GM12878 (cell line): ENCODE data around the gene BDKRB2. TPM values are rescaled to one million over a fixed set of nuclear protein-coding genes. Genes with fewer than 3 reads are reported as not detected.

Experiments
- ATAC-seq: fragments of 200-7000 bp; cut with Tn5 transposase; 3 replicates; pipeline ENCODE4 v1.9.1; 2020; ENCODE audit warnings: mild to moderate bottlenecking, moderate library complexity
- BruUV-seq: library from RNA; stranded (reverse); fragments of 400-500 nt; replicated peaks from 2 replicates; lab custom pipeline; 2021; lab: Mats Ljungman, UMichigan
- CTCF ChIA-PET: fragments of 300-600 bp; sonication (Branson Sonifier 250); formaldehyde crosslinking; extraction: SDS; loops from one replicate; lab custom pipeline; 2021; ENCODE audit warnings: inconsistent platforms; lab: Yijun Ruan, JAX
- POLR2A ChIA-PET: fragments of 350-600 bp; formaldehyde crosslinking; extraction: SDS; loops from one replicate; lab custom pipeline; 2021; ENCODE audit warnings: inconsistent platforms; lab: Charles Lee
- RAD21 ChIA-PET: fragments of 300-600 bp; sonication (Branson Sonifier 250); formaldehyde crosslinking; loops from one replicate; lab custom pipeline; 2023; ENCODE audit warnings: antibody characterized with exemption; ENCODE audit not compliant: unreplicated experiment; lab: Charles Lee
- SMC1A ChIA-PET: fragments of 300-600 bp; sonication (Branson Sonifier 250); formaldehyde crosslinking; loops from one replicate; lab custom pipeline; 2023; ENCODE audit not compliant: unreplicated experiment, uncharacterized antibody; lab: Charles Lee
- DNase-seq: peaks from one replicate; pipeline ENCODE4 v3.0.0-alpha.2; 2011; ENCODE audit warnings: low read depth, low spot score
- FAIRE-seq: peaks from 3 replicates; lab custom pipeline; 2011; peaks lifted over from hg19 to GRCh38; lab: Jason Lieb, UNC
- H2AFZ ChIP-seq: 2 replicates; pipeline ENCODE4 v1.6.0; 2011; ENCODE audit warnings: low read depth, low read length, control low read depth; ENCODE audit not compliant: control insufficient read depth
- H3K27ac ChIP-seq: 2 replicates; pipeline ENCODE4 v1.5.1; 2011; ENCODE audit warnings: control low read depth; ENCODE audit not compliant: control insufficient read depth, insufficient read depth
- H3K27me3 ChIP-seq, 2 experiments: replicated peaks in 1 of 2; 2 replicates each; pipeline versions ENCODE4 v1.6.0 to v1.6.1; 2011; ENCODE audit warnings: low read length in 1 of 2; ENCODE audit not compliant: control insufficient read depth in 2 of 2, insufficient read depth in 2 of 2
- H3K36me3 ChIP-seq, 2 experiments: 2 replicates each; pipeline ENCODE4 v1.5.1; 2011; ENCODE audit warnings: low read length in 1 of 2; ENCODE audit not compliant: control insufficient read depth in 2 of 2, insufficient read depth in 2 of 2
- H3K4me1 ChIP-seq: 2 replicates; pipeline ENCODE4 v1.6.1; 2011; ENCODE audit warnings: mild to moderate bottlenecking, low read length, moderate library complexity, mixed read lengths; ENCODE audit not compliant: control insufficient read depth, insufficient read depth
- H3K4me2 ChIP-seq: 2 replicates; pipeline ENCODE4 v1.6.0; 2011; ENCODE audit warnings: control low read depth; ENCODE audit not compliant: control insufficient read depth, insufficient read depth
- H3K4me3 ChIP-seq: fragments of 200-600 bp; sonication (generic); 2 replicates; pipeline ENCODE4 v1.5.1; 2016
- H3K79me2 ChIP-seq: 2 replicates; pipeline ENCODE4 v1.6.0; 2011; ENCODE audit warnings: low read length; ENCODE audit not compliant: control insufficient read depth, insufficient read depth
- H3K9ac ChIP-seq: 2 replicates; pipeline ENCODE4 v1.8.0; 2011; ENCODE audit warnings: low read length, control low read depth, mixed read lengths; ENCODE audit not compliant: control insufficient read depth, insufficient read depth
- H3K9me3 ChIP-seq: replicated peaks from 3 replicates; pipeline ENCODE4 v1.5.1; 2011; ENCODE audit warnings: mild to moderate bottlenecking, low read length; ENCODE audit not compliant: control insufficient read depth, insufficient read depth
- H4K20me1 ChIP-seq: 2 replicates; pipeline ENCODE4 v1.6.0; 2011; ENCODE audit not compliant: control insufficient read depth, insufficient read depth
- CBX5 ChIP-seq: sonication (generic); IDR thresholded peaks from 2 replicates; pipeline ENCODE4 v1.6.1; 2016; ENCODE audit warnings: low read depth, moderate library complexity, mild to moderate bottlenecking, inconsistent platforms
- HDAC6 ChIP-seq: fragments of 200-600 bp; sonication (generic); IDR thresholded peaks from one replicate; pipeline ENCODE4 v1.8.0; 2017; ENCODE audit warnings: antibody characterized with exemption; ENCODE audit not compliant: unreplicated experiment
- SMAD1 ChIP-seq: fragments of 450-650 bp; IDR thresholded peaks from 2 replicates; pipeline ENCODE4 v1.6.1; 2018; ENCODE audit warnings: mild to moderate bottlenecking, low read depth; ENCODE audit not compliant: partially characterized antibody
- STAT3 ChIP-seq: IDR thresholded peaks from 2 replicates; pipeline ENCODE4 v1.6.1; 2011; ENCODE audit warnings: low read depth, low read length, improper control_type of control experiment
- YY1 ChIP-seq: IDR thresholded peaks from 2 replicates; pipeline ENCODE4 v1.6.1; 2011; ENCODE audit warnings: low read depth, mild to moderate bottlenecking, low read length
- WGBS: methylation state at CpG from one replicate; pipeline ENCODE4 v1.1.6; 2016; ENCODE audit warnings: low lambda C conversion rate; ENCODE audit not compliant: insufficient replicate concordance, insufficient coverage; ENCODE audit errors: missing lambda C conversion rate; 5-methylcytosine and 5-hydroxymethylcytosine counted together
- in situ Hi-C: fragments of 300-500 bp; cut with MboI; formaldehyde crosslinking; loops from 9 replicates; pipeline ENCODE4 v1.14.3; 2018; ENCODE audit warnings: mixed read lengths
- intact Hi-C: fragments of 100-400 bp; cut with micrococcal nuclease; formaldehyde crosslinking; loops from one replicate; pipeline ENCODE4 v1.14.2; 2022; ENCODE audit not compliant: unreplicated experiment
- polyA plus RNA-seq, 11 experiments: library from polyadenylated mRNA; depleted of rRNA in 4 of 11; unstranded in 6 of 11; stranded (reverse) in 5 of 11; fragments of >200 nt; fragmentation: Nextera tagmentation in 4 of 11; fragmentation: Illumina TruSeq in 1 of 11; extraction: Ambion mirVana in 4 of 11; extraction: Trizol in 1 of 11; gene quantifications; 1 replicate in 1 of 11; 2 replicates in 10 of 11; pipeline versions ENCODE4 v1.2.1 to v1.2.3, GENCODE V29; 2011 to 2016; ENCODE audit warnings: inconsistent platforms in 2 of 11, missing spikeins in 2 of 11, low read depth in 1 of 11
- total RNA-seq, 4 experiments: library from RNA; depleted of rRNA in 3 of 4; stranded (reverse); fragments of >200 nt in 3 of 4; fragmentation: Illumina TruSeq in 1 of 4; extraction: Trizol in 1 of 4; gene quantifications; 2 replicates each; pipeline versions ENCODE4 v1.2.1 to v1.2.3, GENCODE V29; 2013 to 2021
- TF ChIP-seq, protein P1 (sequence below): fragments of 150-350 bp; IDR thresholded peaks from 2 replicates; pipeline ENCODE4 v1.6.1; 2016; ENCODE audit warnings: low read depth, low read length
- TF ChIP-seq, protein P2 (sequence below): fragments of 150-350 bp; IDR thresholded peaks from 2 replicates; pipeline ENCODE4 v1.6.1; 2014; ENCODE audit warnings: mild to moderate bottlenecking, low read depth, low read length
- TF ChIP-seq, protein P3 (sequence below): IDR thresholded peaks from 2 replicates; pipeline ENCODE4 v1.6.1; 2012; ENCODE audit warnings: low read length, inconsistent platforms
- TF ChIP-seq, protein P4 (sequence below): fragments of 450-650 bp; IDR thresholded peaks from 2 replicates; pipeline ENCODE4 v1.6.1; 2017; ENCODE audit warnings: mild to moderate bottlenecking

The BDKRB2 gene
- total and polyA plus RNA-seq, 10 of the 15 experiments (the other 5 are each of a cell fraction or from before 2014, with no cell fraction given): 0.08 TPM; not detected in 9

DNA sequence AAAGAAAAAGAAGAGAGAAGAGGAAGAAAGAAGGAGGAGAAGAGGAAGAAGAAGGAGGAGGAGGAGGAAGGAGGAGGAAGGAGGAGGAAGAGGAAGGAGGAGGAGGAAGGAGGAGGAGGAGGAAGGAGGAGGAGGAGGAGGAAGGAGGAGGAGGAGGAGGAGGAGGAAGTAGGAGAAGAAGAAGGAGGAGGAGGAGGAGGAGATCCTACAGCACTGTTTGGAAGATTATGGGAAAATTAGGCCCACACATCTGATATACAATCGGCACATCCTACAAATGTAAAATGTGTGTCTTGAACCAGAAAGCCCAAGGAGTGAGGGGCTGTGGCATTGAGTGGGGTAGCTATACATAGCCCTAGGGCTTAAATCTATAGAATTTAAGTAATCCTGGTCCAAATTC, 12.0 kb downstream of the BDKRB2 start:
- Histone ChIP-seq H2AFZ (no peak overlapping the region), H3K36me3 (no peaks in the 10 kb centered on the region), H3K9ac (no peak overlapping the region)
- in situ Hi-C loops: no loop called here
- ChIA-PET POLR2A (no interaction called here), CTCF (no interaction called here)
- no TSS peak for BruUV-seq
- TF ChIP-seq, protein P1, sequence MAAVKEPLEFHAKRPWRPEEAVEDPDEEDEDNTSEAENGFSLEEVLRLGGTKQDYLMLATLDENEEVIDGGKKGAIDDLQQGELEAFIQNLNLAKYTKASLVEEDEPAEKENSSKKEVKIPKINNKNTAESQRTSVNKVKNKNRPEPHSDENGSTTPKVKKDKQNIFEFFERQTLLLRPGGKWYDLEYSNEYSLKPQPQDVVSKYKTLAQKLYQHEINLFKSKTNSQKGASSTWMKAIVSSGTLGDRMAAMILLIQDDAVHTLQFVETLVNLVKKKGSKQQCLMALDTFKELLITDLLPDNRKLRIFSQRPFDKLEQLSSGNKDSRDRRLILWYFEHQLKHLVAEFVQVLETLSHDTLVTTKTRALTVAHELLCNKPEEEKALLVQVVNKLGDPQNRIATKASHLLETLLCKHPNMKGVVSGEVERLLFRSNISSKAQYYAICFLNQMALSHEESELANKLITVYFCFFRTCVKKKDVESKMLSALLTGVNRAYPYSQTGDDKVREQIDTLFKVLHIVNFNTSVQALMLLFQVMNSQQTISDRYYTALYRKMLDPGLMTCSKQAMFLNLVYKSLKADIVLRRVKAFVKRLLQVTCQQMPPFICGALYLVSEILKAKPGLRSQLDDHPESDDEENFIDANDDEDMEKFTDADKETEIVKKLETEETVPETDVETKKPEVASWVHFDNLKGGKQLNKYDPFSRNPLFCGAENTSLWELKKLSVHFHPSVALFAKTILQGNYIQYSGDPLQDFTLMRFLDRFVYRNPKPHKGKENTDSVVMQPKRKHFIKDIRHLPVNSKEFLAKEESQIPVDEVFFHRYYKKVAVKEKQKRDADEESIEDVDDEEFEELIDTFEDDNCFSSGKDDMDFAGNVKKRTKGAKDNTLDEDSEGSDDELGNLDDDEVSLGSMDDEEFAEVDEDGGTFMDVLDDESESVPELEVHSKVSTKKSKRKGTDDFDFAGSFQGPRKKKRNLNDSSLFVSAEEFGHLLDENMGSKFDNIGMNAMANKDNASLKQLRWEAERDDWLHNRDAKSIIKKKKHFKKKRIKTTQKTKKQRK: no peak
- no peak for TF ChIP-seq YY1
- no peak for TF ChIP-seq CBX5
- TF ChIP-seq, all 136 proteins: peak for 0
- FAIRE-seq (no peak), DNase-seq (no peak), ATAC-seq (no peak)
- H3K4me3 ChIP-seq: no peak overlapping the region
- intact Hi-C loops: no loop called here
- H3K4me2 ChIP-seq: no peak overlapping the region
- RAD21 ChIA-PET: no interaction called here
- H4K20me1 ChIP-seq: no peaks in the 10 kb centered on the region
- no peaks in the 10 kb centered on the region; the same call in 1 of the 2 replicates for H3K4me1 ChIP-seq
- H3K79me2 ChIP-seq: no peaks in the 10 kb centered on the region
- H3K27me3 ChIP-seq: peaks cover 0 to 3% of the 10 kb centered on the region in 2 experiments; a peak in 2 of 4 replicates
- no peak overlapping the region for H3K27ac ChIP-seq
- 42% methylated on average over 1 of the region's 1 CpG for WGBS
- SMC1A ChIA-PET: no interaction called here
- H3K9me3 ChIP-seq: peaks cover 2% of the 10 kb centered on the region; the same call in 1 of the 3 replicates

DNA sequence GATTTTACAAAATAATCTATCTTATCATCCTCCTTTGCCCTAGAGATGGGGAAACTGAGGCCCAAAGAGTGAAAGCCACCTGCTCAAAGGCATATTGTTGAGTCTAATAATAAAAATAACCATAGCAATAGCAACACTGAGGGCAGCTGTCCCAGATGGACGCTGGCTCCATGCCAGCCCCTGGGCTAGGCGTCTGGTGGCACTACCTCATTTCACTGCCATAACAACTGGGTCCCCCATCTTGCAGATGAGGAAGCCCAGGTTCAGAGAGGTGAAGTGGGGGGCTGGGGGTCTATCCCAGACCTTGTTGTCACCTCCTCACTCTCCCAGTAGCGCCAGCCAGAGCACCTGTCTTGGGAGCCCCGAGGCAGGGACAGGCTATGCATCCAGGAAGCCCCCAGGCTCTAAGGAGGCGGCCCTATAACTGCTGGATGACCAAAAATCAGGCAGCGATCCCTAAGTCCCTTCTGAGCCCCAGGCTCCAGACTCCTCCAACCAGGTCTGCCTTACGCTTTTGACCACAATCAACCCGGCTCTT, 12.8 kb downstream of the BDKRB2 start:
- no peaks in the 10 kb centered on the region for H3K36me3 ChIP-seq
- no peaks in the 10 kb centered on the region; the same call in 1 of the 2 replicates for H3K4me1 ChIP-seq
- H3K4me3 ChIP-seq: no peak overlapping the region
- POLR2A ChIA-PET: no interaction called here
- DNase-seq (no peak), ATAC-seq (no peak), FAIRE-seq (no peak)
- no peak overlapping the region for H3K9ac ChIP-seq
- no peaks in the 10 kb centered on the region for H4K20me1 ChIP-seq
- H2AFZ ChIP-seq: no peak overlapping the region
- in situ Hi-C loops (no loop called here), intact Hi-C loops (no loop called here)
- WGBS: 35% methylated on average over 8 of the region's 8 CpGs
- H3K4me2 ChIP-seq: no peak overlapping the region
- SMC1A ChIA-PET: no interaction called here
- peaks cover 0 to 3% of the 10 kb centered on the region in 2 experiments; a peak in 2 of 4 replicates for H3K27me3 ChIP-seq
- H3K9me3 ChIP-seq: peaks cover under 1% of the 10 kb centered on the region; the same call in 1 of the 3 replicates
- H3K27ac ChIP-seq: no peak overlapping the region
- no peaks in the 10 kb centered on the region for H3K79me2 ChIP-seq
- no TSS peak for BruUV-seq
- CTCF ChIA-PET: no interaction called here
- RAD21 ChIA-PET: no interaction called here
- no peak for TF ChIP-seq HDAC6
- no peak for TF ChIP-seq SMAD1
- TF ChIP-seq, protein P2, sequence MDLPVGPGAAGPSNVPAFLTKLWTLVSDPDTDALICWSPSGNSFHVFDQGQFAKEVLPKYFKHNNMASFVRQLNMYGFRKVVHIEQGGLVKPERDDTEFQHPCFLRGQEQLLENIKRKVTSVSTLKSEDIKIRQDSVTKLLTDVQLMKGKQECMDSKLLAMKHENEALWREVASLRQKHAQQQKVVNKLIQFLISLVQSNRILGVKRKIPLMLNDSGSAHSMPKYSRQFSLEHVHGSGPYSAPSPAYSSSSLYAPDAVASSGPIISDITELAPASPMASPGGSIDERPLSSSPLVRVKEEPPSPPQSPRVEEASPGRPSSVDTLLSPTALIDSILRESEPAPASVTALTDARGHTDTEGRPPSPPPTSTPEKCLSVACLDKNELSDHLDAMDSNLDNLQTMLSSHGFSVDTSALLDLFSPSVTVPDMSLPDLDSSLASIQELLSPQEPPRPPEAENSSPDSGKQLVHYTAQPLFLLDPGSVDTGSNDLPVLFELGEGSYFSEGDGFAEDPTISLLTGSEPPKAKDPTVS: no peak
- TF ChIP-seq, protein P3, sequence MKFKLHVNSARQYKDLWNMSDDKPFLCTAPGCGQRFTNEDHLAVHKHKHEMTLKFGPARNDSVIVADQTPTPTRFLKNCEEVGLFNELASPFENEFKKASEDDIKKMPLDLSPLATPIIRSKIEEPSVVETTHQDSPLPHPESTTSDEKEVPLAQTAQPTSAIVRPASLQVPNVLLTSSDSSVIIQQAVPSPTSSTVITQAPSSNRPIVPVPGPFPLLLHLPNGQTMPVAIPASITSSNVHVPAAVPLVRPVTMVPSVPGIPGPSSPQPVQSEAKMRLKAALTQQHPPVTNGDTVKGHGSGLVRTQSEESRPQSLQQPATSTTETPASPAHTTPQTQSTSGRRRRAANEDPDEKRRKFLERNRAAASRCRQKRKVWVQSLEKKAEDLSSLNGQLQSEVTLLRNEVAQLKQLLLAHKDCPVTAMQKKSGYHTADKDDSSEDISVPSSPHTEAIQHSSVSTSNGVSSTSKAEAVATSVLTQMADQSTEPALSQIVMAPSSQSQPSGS: no peak
- TF ChIP-seq, protein P4, sequence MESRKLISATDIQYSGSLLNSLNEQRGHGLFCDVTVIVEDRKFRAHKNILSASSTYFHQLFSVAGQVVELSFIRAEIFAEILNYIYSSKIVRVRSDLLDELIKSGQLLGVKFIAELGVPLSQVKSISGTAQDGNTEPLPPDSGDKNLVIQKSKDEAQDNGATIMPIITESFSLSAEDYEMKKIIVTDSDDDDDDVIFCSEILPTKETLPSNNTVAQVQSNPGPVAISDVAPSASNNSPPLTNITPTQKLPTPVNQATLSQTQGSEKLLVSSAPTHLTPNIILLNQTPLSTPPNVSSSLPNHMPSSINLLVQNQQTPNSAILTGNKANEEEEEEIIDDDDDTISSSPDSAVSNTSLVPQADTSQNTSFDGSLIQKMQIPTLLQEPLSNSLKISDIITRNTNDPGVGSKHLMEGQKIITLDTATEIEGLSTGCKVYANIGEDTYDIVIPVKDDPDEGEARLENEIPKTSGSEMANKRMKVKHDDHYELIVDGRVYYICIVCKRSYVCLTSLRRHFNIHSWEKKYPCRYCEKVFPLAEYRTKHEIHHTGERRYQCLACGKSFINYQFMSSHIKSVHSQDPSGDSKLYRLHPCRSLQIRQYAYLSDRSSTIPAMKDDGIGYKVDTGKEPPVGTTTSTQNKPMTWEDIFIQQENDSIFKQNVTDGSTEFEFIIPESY: no peak
- TF ChIP-seq STAT3: no peak
